GM18951 (cell line): ENCODE data around the gene SPATA3.

Source experiments
- POLR2A ChIP-seq: IDR thresholded peaks from 4 replicates; pipeline ENCODE4 v1.6.1; 2011; ENCODE audit warnings: mild to moderate bottlenecking; ENCODE audit not compliant: insufficient read length, insufficient read depth; ENCODE audit errors: extremely low read depth
- in situ Hi-C: fragments of 300-500 bp; cut with MboI; formaldehyde crosslinking; loops from one replicate; pipeline ENCODE4 v1.12.0; 2022; ENCODE audit warnings: low sequenced_read_pairs, mixed read lengths, inconsistent platforms; ENCODE audit not compliant: unreplicated experiment

The SPATA3 gene

DNA sequence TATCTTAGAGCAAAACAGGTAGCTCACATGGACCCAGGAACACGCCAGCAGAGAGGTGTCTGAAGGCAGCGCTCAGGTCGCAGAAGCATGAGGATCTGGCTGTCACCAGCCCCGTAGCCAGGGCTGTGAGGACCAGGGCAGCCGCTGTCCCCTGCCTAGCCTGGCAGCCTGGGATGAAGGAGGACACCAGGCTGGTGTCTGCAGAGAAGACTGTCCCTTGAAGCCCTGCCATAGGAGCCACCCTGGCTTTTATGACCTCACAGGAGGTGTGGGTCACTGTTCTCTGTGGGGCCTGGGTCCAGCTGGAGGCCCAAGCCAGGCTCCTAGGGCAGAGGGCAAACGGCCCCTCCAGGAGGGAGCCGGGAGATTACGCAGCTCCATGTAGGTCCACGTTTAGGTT lies at the start of gene SPATA3:
SPATA3 (plus strand) TSS at position 301 of the 400 bp plus-strand sequence. CDS start 113 bp downstream, outside the sequence.
- TF ChIP-seq POLR2A = no peak
- in situ Hi-C loops = loop anchor here (10.0 kb wide), 1 partner anchor 171 kb away; no protein-coding TSS in a partner anchor

DNA sequence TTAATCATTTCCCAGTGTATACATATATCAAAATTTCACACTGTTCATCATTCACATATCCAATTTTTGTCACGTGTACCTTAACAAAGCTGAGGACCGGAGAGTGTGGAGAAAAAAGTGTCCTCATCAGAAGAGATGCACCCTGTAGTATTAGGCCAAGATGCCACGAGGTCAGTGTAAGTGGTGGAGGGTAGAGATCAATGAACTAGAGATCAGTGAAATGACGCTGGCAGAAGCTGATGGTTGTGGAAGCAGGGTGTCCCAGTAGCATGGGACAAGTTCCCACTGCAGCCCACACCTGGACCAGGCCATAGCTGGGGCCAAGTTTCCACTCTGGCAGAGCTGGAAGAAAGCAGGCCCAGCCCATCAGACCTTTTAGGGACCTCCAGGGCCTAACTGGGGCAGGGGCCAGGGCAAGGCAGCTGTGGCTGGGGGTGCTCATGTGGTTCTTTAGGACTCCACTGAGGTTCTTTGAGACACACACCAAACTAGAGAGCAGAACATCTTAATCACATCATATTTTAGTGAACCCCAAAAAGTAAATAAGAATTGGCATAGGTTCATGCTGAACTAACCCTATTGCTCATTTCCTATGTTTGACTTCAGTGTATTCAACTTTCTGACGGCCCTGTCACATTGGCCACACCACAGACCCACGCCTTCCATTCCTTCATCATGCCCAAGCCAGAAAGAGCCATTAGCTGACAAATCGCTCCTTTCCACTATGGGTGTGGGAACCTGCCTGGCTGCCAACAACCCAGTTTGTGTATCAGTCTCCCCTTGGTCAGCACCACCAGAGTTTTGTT lies 49.3 kb upstream of the SPATA3 start:
- in situ Hi-C loops = no loop called here

DNA sequence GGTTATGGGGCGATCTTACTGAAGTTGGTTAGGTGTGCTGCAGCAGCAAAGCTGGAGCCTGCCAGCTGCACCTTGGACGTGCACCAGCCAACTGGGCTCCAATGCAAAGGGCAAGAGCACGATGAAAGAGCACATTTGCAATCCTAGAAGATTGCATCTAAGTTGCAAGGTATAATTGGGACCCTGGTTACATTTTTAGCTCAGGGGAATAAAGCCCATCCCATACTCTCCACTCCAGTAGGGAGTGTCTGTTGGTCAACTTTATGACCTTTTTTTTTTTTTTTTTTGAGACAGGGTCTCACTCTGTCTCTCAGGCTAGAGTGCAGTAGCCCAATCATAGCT lies 48.7 kb upstream of the SPATA3 start:
- in situ Hi-C loops = no loop called here
- TF ChIP-seq POLR2A = peak; percentile 10

More for the DNA sequence above, 49.3 kb upstream of the SPATA3 start:
- TF ChIP-seq POLR2A = peak; percentile 25

DNA sequence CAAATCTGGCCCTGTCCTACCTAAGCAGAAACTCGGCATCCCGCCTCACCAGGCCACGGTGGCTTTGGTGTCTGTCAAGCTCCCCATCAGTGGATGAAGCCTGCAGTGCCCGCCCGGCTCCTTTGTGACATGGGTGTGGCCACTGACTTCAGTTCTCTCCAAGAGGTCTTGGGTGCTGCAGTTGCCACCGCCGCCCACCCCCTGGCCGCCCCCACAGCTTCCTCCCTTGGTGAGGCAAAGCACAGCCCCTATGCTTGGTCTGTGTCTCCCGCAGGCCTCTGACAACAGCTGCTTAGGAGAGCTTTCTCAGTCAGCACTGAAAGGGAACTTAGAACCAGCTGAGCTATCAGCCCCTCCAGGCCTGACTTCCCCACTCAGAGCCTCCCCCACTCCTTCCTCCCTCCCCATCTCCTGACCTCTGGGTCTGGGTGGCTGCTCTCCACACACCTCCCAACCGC lies 48.0 kb upstream of the SPATA3 start:
- TF ChIP-seq POLR2A = peak; percentile 39
- in situ Hi-C loops = no loop called here

DNA sequence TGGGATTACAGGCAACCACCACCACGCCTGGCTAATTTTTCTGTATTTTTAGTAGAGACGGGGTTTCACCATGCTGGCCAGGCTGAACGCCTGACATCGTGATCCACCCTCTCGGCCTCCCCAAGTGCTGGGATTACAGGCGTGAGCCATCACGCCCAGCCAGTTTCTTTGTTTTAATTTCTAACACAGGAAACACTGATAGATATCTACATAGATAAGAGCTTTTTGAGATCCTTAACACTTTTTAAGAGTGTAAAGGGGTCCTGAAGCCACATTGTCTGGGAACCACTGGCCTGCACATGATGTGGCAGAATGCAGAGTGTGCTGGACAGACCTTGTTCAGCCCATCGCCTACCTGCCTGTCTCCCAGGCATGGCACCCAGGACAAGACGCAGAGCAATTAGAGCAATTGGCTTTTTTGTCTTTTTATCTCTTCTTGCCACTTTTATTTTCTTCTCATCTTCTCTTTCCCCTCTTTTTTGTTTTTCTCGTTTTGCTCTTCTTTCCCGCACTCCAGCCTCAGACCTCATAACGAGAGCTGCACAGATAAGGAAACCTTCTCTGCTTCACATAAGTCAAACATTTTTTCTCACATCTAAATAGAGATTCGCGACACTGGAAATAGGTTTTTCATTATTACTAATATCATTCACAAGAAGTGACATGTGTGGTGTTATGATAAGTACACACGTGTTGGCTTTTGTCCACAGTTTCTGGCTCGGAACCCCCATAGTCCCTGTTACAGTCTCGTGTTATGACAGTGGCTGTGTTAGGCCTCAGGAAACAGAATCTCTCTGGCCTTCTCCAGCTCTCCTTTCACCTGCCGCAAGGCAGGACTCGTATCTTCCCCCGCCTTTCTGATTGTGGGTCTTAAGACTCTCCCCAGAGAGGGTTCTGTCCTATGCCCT lies 45.7 kb upstream of the SPATA3 start:
- TF ChIP-seq POLR2A = no peak
- in situ Hi-C loops = loop anchor here (5.0 kb wide), 1 partner anchor 37 kb away; no protein-coding TSS in a partner anchor

DNA sequence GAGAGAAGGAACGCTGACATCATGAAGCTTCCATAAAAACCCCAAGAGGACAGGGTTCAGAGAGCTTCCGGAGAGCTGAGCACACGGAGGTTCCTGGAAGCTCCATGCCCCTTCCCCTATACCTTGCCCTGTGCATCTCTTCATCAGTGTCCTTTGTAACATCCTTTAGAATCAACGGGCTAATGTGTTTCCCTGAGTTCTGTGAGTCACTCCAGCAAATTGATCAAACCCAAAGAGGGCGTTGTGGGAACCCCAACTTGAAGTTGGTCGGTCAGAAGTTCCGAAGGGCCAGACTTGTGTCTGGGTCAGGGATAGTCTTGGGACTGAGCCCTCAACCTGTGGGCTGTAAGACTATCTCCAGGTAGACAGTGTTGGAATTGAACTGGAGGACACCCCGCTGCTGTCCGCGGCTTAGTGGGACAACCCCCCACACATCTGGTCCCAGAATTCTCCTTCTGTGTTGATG lies 45.0 kb upstream of the SPATA3 start:
- TF ChIP-seq POLR2A = no peak
- in situ Hi-C loops = loop anchor here (5.0 kb wide), 1 partner anchor 36 kb away; no protein-coding TSS in a partner anchor

DNA sequence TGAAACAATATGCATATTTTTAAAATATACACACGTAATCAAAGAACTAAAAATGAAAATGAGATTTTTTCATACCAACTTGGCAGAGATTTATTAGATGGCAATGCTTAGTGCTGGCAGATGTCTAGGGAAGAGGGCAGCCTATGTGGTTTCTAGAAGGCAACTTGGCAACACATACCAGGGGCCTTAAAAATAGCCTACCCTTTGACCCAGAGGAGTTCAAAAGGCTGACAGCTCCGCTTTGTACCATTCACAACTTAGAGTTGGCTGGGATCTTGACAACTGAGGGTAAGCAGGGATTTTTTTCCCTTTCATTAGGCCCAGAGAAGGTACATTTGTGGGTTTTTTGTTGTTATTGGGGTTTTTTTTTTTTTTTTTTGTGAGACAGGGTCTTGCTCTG lies 44.5 kb upstream of the SPATA3 start:
- TF ChIP-seq POLR2A = no peak
- in situ Hi-C loops = loop anchor here (5.0 kb wide), 1 partner anchor 36 kb away; no protein-coding TSS in a partner anchor

DNA sequence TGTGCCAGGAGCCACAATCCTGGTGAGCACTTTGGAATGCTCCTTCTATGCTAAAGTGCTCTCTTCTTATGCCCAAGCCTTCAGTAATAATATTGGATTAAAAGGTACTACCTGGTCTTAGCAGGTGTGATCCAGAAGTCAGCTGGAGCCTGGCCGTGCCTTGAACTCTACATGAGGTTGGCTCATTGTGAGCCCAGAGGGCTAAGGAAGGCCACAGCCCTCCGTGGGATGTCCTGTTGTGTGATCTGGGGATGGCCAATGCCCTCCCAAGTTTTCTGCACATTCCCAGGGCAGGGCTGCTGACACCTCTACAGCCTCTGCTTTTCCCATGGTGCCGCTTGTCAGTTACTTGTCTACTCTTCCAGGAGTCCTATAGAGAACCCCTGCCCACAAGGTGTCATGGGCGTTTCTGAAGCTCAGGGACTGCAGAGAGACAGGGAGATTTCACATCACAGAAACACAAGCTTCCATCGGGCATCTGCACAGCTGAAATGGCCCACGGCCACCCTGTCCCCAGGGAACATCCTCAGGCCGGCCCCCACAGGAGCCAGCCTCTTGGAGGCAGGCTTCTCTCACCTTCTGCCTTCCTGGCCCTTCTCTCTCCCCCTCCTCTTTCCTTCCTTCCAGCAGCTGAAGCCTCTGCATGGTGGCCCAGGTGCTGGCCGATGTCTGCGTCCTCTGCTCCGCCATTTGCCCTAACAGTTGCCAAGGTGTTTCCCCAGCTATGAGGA lies 43.5 kb upstream of the SPATA3 start:
- TF ChIP-seq POLR2A = no peak
- in situ Hi-C loops = loop anchor here (5.0 kb wide), 1 partner anchor 35 kb away; no protein-coding TSS in a partner anchor

DNA sequence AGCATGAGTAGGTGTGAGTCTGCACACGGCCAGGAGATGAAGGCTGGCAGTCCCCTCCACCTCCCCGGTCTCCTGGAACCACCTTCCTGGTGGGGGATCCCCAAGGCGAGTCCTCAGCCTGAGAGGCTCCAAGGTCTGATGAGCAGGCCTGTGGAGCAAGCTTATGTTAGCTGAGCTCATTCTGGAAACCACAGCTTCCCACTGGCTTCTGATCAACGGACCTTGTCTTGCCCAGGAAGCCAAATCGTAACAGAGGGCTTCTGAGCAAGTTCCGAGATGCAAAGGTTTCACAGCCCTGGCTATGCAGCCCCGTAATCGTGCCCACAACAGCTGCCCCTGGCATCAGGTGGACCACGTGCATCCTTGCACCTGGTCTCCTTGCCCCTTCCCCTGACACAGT lies 42.1 kb upstream of the SPATA3 start:
- in situ Hi-C loops = loop anchor here (5.0 kb wide), 1 partner anchor 33 kb away; no protein-coding TSS in a partner anchor
- peak; percentile 33 for TF ChIP-seq POLR2A

DNA sequence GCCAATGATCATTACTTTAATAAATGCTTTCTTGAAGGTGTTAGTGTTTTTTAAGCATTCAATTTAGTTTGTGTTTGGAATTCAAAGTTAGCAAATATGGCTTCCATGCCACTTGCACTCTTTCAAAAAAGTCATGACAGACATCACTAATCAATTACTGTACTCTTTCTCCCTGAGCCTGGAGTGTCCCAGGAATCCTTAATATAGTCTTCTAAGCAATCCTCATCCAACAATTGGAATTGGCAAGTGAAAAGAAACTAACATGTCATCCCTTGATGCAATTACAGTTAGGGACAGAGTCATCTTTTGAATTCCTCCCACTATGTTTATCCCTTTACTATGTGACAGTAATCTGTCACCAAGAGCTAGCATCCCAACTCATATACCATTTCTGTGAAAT lies 41.2 kb upstream of the SPATA3 start:
- in situ Hi-C loops = loop anchor here (5.0 kb wide), 1 partner anchor 33 kb away; no protein-coding TSS in a partner anchor
- no peak for TF ChIP-seq POLR2A

DNA sequence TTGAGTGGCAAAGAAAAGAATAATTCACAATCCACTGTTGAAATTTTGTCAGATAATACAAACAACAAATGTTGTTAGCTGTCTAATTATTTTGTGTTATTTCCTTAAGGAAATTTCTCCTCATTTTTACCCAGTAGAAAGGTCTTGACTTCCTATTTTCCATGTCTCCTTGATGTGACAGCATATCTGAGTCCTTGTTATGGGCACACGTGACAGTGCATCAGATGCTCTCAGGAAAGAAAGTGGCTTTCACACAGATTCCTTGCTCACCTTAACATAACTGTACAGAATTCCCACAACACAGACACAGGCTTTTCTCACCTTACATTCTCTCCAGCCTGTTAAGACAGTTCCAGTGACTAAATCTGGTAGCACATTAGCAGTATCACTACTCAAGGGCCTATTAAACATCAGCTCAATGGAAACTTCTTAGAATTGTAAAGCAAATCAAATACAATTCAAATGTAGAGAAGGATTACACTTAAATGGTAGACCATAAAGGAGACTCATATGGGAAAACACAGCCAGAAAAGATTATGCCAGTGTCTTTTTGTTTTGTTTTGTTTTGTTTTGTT lies 40.7 kb upstream of the SPATA3 start:
- in situ Hi-C loops = no loop called here

DNA sequence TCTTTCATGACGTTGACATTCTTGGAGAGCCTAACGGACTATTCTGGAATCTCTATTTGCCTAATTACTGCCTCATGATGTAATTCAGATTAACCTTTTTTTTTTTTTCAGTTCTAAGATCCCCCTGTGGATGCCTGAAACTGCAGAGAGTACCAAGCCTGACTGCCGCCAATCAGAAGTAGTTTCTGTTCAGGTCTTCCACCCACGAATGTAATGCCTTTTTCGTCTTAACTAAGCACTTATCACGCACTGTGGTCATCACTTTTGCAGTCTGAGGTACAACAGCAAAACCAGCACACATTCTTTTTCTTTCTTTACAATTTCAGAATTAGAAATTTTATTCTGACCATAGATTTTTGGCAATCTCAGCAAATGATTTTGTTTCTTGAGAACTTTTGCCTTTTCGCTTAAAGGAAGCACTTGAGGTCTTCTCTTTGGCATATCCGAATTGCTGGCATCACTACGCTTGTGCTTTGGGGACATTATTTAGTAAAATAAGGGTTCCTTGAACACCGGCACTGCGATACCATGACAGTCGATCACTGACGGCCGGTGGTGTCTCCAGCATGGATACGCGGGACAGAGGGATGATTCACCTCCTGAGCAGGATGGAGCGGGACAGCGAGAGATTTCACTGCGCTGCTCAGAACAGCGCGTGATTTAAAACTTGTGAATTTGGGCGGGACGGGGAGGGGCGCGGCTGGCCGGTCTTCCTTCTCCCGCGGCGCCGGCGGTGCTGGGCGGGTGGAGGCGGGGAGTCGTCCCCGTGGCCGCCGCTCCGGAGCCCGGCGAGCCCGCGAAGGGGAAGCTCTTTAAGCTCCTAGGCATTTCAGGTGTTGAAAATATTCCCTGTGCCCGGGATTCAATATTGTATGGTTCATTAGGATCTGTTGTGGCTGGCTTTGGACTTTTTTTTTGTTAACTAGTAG lies 38.8 kb upstream of the SPATA3 start:
- in situ Hi-C loops = no loop called here
- TF ChIP-seq POLR2A = peak; percentile 53

More for the DNA sequence above, 40.7 kb upstream of the SPATA3 start:
- no peak for TF ChIP-seq POLR2A
